ENCODE data around the gene SEC62. TPM values are rescaled to one million over a fixed set of nuclear protein-coding genes. Genes with fewer than 3 reads are reported as not detected.
A peak's percentile ranks its signal among the peaks of the same experiment; 100 is the strongest.

SEC62 gene
- total and polyA plus RNA-seq, 9 of the 15 experiments (the other 6 are each of a cell fraction or from before 2014, with no cell fraction given), result 34.5 to 152 (median 51.8) TPM

DNA sequence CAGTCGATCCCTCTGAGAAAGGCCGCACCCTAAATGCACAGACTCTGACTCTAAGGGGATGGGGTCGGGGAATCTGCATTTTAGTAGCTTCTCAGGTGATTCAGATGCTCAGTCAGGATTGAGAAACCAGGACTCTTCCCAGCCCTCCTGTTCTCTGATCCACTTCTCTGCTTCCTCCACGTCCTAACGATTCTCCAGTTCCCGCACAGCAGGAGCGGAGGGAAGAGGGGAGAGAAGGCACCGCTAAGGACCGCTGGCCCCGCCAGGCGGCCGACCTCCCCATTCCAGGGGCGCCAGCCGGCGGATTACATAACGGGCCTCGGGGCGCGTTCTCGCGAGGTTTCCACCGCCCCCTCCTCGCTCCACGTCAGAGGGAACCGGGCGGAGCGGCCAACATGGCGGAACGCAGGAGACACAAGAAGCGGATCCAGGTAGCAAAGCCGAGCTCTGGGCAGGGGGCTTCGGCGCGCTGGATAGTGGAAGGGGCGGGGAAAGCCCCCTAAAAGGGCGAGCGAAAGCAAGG lies at the start of gene SEC62 (continued):
- TF ChIP-seq C11orf30 (IDR thresholded peaks at IDR 0.05; ENCODE audit: low read depth), result peak; percentile 63
- peak; percentile 67 for TF ChIP-seq HDAC2 (IDR thresholded peaks at IDR 0.05)
- TF ChIP-seq KDM1A (IDR thresholded peaks at IDR 0.05), result 0 out of 4 replicates have a peak, but pooled peaks of 1 of the 2 experiments have one; percentile 9
- TF ChIP-seq NFE2L1 (tag; IDR thresholded peaks at IDR 0.05; ENCODE audit: borderline replicate concordance, low read depth), result no peak
- TF ChIP-seq FUS (optimal IDR thresholded peaks at IDR 0.05; ENCODE audit: low read depth, low read length), result no peak
- no peak for TF ChIP-seq NFXL1 (CRISPR knock-in tag; IDR thresholded peaks at IDR 0.05)
- TF ChIP-seq FOXK1 (CRISPR knock-in tag; IDR thresholded peaks at IDR 0.05; ENCODE audit: borderline replicate concordance), result 0 out of 2 replicates have a peak, but pooled peaks have one; percentile 33
- TF ChIP-seq, protein P1, sequence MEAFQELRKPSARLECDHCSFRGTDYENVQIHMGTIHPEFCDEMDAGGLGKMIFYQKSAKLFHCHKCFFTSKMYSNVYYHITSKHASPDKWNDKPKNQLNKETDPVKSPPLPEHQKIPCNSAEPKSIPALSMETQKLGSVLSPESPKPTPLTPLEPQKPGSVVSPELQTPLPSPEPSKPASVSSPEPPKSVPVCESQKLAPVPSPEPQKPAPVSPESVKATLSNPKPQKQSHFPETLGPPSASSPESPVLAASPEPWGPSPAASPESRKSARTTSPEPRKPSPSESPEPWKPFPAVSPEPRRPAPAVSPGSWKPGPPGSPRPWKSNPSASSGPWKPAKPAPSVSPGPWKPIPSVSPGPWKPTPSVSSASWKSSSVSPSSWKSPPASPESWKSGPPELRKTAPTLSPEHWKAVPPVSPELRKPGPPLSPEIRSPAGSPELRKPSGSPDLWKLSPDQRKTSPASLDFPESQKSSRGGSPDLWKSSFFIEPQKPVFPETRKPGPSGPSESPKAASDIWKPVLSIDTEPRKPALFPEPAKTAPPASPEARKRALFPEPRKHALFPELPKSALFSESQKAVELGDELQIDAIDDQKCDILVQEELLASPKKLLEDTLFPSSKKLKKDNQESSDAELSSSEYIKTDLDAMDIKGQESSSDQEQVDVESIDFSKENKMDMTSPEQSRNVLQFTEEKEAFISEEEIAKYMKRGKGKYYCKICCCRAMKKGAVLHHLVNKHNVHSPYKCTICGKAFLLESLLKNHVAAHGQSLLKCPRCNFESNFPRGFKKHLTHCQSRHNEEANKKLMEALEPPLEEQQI (IDR thresholded peaks at IDR 0.05), result peak; percentile 59; the same call in 1 of the 2 replicates
- TF ChIP-seq ZNF449 (CRISPR knock-in tag; IDR thresholded peaks at IDR 0.05), result no peak
- peak; percentile 36 for TF ChIP-seq DACH1 (IDR thresholded peaks at IDR 0.05; ENCODE audit: partially characterized antibody)
- peak; percentile 63; the same call in 1 of the 2 replicates for TF ChIP-seq HMBOX1 (IDR thresholded peaks at IDR 0.05)
- no peak for TF ChIP-seq PURB (CRISPR knock-in tag; IDR thresholded peaks at IDR 0.05; ENCODE audit: low read depth)
- TF ChIP-seq, protein P2, sequence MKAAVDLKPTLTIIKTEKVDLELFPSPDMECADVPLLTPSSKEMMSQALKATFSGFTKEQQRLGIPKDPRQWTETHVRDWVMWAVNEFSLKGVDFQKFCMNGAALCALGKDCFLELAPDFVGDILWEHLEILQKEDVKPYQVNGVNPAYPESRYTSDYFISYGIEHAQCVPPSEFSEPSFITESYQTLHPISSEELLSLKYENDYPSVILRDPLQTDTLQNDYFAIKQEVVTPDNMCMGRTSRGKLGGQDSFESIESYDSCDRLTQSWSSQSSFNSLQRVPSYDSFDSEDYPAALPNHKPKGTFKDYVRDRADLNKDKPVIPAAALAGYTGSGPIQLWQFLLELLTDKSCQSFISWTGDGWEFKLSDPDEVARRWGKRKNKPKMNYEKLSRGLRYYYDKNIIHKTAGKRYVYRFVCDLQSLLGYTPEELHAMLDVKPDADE (conservative IDR thresholded peaks at IDR 0.05; ENCODE audit: control insufficient read depth, low read depth, low read length), result no peak
- TF ChIP-seq TEAD1 (CRISPR knock-in tag; IDR thresholded peaks at IDR 0.05), result peak; percentile 46 to 94; a peak in 3 of 4 replicates
- TF ChIP-seq ILK (tag; IDR thresholded peaks at IDR 0.05; ENCODE audit: borderline replicate concordance, low read depth), result no peak
- no peak for TF ChIP-seq ZNF23 (CRISPR knock-in tag; IDR thresholded peaks at IDR 0.05)
- no peak for TF ChIP-seq ZNF830 (CRISPR knock-in tag; IDR thresholded peaks at IDR 0.05)
- TF ChIP-seq XRCC5 (IDR thresholded peaks at IDR 0.05; ENCODE audit: low read depth, low read length), result peak; percentile 80; the same call in 1 of the 2 replicates
- TF ChIP-seq ZZZ3 (IDR thresholded peaks at IDR 0.05), result peak; percentile 50; the same call in 1 of the 2 replicates
